GM18873 (cell line): Measurements from ENCODE around the gene PEMT.

ENCODE experiments used
- ATAC-seq: cut with Tn5 transposase; IDR thresholded peaks from one replicate; pipeline ENCODE4 v1.9.1; 2021; ENCODE audit warnings: mild to moderate bottlenecking, moderate library complexity, moderate number of reproducible peaks; ENCODE audit not compliant: unreplicated experiment, low FRiP score

Gene PEMT

DNA sequence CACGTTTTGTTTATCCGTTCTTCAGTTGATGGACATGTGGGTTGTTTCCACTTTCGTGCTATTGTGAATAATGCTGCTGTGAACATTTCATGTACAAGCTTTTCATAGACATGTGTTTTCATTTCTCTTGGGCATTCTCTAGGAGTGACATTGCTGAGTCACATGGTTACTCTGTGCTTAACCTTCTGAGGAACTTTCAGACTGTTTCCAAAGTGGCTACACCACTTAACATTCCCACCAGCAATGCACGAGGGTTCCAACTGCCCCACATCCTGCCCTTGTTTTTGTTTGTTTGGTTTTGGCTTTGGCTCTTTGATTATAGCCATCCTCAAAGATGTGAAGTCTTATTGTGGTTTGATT lies 14.2 kb upstream of the PEMT start:
- ATAC-seq: no peak

DNA sequence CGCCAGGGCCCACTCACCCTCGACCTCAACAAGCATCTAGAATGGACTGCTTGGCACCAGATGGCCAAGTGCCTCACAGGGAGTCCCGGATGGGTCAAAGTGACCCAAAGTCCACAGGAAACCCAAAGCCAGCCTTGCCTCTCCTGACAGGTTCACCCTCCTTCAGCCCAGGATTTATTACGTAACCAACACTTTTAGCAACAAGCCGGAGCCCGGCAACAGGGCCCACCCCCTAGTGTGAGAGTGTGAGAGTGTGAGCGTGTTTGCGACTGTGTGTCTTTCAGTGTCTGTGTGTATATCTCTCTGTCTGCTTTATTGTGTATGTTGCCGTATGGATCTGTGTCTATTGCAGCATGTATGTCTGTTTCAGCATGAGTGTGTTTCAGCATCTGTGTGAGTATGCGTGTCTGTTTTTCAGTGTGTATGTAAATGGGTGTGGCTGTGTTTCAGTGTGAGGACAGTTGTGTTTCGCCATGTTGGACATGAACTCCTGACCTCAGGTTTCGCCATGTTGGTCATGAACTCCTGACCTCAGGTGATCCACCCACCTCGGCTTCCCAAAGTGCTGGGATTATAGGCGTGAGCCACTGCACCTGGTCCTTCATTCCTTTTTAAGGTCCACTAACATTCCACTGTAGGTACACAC lies 13.7 kb upstream of the PEMT start:
- no peak for ATAC-seq

DNA sequence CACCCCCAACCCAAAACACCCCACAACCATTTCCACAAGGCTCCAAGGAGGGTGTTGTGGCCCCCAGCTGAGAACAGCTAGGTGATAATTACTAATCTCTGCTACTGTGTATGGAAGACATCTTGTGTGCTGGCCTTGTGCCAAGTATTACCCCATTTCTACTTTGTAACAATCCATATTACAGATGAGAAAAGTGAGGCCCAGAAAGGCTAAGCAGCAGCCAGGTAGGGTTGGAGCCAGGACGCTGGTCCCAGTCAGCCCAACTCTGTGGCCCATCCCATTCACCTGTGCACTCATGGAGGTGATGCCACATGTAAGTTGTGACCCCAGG lies 12.4 kb upstream of the PEMT start:
- no peak for ATAC-seq

DNA sequence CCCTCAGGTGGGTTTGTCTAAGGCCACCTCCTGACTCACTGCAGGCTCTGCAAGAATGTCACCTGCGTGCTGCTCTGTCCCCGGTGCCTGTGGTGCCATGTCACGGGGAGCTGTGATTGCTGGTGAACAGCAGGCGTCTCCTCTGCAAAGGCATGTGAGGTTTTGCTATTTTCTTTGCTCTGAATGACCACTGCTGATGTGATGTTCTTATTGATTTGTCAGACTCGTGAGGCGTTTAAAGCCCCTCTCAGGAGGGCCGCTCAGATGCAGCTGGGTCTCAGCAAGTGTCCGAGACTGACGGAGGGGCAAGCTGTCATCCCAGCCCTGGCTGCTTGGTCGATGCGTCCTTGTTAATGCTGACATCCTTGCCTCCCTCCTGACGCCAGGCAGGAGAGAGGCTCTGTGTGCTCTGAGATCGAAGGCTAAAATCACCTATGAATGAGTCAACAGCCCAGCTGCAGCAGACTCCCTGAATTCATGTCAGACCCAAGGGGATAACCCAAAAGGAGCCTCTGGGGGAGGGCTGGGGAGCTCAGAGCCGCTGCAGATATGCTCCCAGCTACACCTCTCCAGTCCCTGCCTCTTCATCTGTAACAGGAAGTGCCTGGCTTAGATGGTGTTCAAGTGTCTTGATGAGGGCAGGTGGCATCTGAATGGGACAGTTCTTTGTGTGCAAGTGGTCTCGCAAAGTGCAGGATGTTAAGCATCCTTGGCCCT lies 11.8 kb upstream of the PEMT start:
- ATAC-seq: no peak

DNA sequence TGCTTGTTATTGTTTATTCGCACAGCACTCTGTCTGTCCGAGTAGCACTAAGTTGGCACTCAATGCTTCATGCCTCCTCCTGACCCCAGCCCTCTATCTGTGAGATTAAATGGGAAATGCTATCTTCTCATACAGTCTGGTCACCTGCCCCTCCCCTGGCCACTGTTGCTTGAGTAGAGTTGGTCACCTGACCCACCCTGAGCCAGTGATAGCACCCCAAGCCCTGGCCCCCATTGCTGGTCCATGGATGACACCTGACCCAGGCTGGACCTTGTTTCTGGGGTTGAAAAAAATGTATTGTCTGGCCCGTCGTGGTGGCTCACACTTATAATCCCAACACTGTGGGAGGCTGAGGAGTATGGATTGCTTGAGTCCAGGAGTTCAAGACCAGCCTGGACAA lies 8.5 kb upstream of the PEMT start:
- no peak for ATAC-seq

DNA sequence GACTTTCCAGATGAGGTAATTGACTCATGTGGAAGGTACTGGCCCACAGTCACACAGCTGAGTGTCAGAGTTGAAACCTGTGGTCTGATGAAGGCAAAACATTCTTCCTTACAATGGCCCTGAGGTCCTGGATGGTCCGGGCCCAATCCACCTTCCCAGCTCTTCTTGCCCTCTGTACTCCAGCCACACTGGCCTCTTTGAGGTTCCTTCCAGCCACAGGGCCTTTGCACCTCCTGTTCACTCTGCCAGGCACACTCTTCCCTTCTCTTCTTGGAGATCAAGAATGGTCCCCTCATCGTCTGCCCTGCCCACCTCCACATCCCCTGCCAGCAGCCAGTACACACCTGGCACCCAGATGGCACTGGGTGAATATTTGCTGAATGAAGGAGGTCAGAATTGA lies 6.5 kb upstream of the PEMT start:
- ATAC-seq: no peak

DNA sequence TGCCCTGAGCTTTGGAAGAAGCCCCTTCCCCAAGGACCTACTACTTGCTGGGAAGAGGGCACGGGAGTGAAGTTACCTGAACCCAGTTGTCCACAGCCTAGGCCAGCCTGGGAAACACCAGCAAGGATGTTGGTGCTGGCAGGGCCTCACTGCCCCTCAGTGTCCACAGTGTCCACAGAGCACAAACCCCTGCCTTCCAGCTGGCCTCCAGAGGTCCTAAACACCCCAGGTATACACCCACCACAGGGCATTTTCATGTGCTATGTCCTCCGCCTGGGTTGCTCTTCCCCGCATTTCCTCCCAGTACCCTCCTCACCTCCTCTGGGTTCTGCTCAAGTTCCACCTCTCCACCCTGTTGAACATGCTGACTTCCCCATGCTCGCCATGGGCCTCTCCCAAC lies 4.2 kb upstream of the PEMT start:
- no peak for ATAC-seq

DNA sequence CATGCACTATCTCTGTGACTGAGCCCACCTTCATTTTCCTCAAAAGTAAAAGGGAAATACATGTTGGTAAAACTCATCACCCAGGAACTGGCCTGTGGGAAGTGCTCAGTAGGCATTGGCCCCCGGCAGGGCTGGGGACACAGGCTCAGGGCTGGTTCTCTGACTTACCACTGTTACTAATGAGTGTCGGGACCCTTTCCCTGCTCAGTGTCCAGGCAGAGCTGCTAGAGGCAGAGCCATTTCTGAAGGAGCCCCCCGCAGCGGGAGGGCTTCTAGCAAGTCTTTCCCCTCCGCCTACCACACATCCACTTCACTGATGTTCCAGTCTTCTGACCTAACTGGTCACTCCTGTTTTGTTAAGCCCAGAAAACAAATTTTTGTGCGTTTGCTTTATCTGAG lies 1.7 kb upstream of the PEMT start:
- ATAC-seq: no peak

DNA sequence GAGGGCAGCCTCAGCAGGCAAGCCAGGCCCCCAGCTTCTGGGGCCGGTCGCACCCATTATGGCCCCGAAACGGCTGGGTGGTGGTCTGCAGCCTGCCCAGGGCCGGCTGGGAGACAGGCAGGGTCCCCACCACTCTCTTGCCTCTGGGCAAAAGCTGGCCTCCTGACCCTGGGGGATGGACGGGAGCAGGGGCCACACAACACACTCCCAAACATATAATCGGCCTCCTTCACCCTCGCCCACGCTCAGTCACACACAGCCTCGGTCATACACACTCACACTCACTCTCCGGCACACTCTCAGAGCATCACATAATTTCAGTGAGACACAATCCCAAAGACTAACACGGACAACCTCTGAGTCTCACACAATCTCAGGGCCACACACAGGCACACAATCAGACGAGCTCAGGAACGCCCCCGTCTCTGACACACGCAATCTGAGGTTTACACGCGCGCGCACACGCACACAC lies 589 bp downstream of the PEMT start:
- ATAC-seq: no peak

DNA sequence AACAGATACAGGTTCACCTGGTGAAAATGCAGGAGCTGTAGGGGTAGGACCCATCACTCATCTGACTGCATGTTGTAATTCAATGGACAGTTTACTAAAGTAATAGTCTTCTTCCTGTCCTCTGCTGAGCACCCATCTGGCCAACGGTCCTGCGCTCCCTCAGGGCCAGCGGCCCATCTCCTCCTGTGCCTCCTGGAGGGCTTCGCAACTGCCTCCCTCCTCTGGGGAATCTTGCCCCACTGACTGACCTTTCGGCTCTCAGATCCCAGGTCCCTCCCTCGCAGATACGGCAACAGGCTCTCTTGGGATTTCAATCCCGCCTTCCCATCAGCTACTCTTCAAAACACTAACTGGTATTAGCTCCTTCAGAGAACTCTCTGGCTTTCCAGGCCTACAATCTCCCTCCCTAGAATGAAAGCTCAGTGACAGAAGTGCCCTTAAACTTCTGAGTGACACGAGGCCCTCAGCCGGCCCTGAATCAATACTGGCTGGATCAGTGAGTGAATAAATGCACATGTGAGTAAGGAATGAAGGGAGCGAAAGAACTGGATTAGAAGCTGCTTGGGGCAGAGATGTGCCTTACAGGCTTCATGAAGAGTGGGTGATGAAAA lies 1.3 kb downstream of the PEMT start:
- ATAC-seq: no peak

DNA sequence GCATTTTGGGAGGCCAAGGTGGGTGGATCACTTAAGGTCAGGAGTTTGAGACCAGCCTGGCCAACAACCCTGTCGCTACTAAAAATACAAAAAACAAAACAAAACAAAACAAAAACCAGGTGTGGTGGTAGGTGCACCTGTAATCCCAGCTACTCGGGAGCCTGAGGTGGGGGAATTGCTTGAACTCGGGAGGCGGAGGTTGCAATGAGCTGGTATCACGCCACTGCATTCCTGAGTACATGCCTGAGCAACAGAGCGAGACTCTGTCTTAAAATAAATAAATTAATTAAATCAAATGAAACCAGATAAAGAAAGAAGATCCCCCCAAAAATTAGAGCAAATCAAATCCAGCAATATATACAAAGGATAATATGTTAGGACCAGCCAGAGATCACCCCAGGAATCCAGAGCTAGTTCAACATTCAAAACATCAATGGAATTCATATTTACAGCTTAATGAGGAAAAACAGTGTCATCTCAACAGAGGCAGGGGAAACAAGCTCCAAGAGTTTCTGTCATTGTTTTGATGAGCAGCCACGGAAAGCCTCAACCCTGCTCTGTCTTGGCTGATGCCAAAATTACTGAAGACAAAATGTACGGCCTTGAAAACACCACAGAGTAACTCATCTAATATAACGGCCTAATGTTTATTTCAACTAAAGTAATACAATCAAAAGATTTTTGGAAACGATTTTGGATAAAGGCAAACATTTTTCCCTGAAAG lies 3.7 kb downstream of the PEMT start:
- ATAC-seq: no peak

DNA sequence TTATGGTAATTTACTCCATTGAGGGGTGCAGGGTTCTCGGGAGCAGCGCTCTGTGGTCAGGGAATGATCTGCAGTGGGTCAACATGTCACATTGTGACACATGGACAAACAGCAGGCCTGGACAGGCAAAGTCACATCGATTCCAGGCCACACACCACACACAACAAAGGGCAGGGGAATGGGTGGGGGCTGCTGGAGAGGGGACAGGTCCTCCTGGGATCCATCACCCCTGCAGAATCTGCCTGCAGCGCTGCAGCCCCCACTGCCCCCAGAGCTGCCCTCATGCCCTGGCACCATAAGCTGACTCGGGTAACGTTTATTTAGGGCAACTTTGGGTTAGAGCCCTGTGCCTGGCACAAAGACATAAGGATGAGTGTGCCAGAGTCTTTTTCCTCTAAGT lies 9.1 kb downstream of the PEMT start:
- no peak for ATAC-seq

DNA sequence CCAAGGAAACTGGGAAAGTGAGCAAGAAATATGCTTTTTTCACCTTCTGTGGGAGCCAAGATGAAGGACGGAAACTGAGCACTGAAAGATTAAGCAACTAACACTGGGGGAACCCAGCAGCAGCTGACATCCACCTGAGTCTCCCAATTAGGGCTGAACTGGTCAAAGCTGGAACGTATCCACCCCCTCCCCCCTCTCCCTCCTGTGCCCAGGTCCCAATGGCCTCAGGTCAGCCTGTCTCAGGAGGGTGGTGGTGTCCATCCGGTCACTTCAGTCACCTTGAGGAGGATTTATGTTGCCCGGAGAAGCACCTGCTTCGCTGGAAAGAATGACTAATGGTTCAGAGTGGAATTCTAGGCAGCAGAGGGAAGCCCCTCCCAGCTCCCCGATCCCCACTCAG lies 10.0 kb downstream of the PEMT start:
- ATAC-seq: no peak

DNA sequence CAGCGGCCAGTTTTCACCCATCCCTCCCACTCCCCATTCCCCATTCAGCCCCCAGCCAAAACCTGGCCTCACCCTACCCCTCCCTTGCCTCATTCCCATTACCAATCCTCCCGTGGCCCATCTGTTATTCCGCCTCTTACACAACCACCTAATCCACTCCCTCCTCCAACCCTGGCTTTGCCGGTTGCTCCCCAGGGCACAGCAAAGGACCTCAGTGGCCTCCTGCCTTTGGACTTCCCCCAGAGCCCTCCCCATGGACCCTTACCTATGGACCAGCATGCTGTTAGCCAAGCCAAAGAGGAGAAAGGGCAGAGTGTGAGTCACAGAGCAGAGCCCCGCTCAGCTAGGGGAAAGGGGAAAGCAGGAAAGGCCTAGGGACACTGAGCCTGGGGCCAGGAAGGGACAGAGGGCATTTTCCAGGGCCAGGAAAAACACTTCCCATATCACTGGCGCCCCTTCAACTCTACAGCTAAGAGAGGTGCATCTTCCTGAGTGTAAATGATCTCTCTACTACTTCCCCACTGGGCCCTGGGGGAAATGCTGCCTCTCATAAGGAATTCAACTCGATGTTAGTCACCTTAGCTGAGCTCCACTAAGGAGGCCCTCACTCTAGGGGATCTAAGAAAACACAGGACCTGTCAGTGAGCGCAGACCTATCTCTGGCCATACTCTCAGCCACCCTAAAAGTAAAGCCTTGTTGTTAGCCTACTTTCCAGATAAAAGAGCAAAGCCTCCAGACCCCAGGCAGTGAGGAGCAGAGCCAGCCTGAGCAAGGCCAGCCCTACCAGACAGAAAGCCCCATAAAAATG lies 10.6 kb downstream of the PEMT start:
- ATAC-seq: no peak

DNA sequence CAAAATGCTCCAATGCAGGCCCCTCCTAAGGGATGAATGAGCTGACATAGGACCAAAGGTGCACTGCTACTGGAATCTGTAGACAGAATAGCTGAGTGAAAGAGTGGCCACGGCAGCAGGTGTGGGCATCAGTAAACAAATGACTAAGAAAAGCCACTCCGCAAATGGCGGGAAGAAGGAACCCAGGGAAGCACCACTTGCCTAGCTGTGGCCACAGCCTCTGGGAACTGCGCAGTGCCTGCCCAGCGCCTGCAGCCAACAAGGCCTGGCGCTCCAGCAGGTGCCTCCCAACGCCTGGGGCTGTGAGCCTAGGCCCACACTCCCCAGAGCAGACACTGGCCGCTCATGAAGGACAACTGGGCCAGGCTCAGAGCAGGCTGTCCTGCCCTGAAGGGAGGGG lies 11.8 kb downstream of the PEMT start:
- ATAC-seq: no peak

DNA sequence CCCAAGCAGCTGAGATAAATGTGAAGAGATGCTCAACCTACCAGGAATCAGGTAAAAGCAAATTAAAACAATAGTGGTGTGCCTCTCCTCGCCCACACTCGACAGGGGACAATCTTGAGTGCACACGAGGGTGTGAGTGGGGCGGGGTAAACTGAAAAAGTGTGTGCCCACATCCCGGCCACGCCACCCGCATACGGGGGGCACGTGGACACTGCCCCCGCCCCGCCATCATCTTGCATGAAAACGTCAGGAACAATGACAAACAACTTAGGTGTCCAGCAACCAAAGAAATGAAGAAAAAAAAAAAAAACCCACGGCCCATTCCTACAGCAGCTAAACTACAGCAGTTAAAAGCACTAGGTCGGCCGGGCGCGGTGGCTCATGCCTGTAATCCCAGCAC lies 14.1 kb downstream of the PEMT start:
- ATAC-seq: no peak

DNA sequence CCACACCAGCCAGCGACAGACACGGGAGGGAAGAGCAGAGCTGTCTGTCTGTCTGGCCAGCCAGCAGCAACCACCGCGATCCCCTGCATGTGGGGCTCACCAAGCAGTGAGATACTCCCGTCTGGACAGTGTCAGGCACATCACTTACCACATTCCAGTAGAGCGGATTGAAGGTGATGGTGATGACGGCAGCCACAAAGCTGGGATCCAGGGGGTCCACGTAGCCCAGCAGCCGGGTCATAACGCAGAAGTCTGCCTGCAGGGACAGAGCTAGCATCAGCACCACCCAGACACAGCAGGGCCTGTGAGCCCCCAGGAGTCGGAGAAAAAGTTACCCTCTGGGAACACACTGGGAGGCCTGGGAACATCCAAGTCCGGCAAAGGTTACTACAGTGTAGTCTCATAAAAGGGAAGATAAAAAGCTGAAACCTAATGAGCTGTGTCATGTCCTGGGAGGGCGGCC lies 14.7 kb downstream of the PEMT start:
- no peak for ATAC-seq

DNA sequence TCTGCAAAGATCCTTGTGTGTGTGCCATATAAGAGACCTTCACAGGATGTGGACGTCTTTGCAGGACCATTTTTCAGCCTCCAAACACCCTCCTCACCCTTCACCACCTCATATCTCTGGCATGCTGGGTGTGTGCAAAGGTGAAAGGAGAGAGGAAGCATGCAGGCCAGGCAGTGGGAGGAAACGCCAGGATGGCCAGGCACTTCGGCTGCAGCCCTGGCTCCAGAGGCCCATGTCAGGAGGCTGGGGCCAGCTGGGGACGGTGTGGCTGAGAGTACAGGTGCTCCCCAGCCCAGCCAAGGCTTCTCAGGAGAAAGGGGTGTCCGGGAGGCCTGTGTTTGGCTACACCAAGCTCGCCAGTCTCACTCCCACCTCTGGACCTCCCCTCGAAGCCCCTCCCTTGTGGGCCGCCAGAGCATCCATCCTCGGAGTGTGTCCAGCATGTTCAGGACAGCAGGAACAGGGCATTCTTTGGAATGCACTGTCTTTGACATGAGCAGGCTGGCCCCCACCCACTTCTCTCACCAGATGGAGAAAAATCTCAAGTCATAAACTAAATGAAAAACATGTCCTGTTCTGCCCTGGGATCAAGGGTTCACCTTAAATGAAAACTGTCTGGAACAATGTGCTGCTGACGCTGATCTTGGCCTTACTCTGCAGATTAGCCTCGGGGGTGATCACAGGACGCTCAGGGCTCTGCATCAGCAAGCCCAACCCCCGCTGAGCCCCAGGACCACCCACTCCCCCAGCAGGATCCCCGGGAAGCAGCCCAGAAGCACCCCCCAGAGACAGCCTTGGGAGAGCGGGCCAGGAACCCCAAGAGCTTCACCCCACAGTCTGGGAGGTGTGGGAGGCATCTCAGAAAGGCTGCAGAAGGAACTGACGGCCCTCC lies 15.9 kb downstream of the PEMT start:
- no peak for ATAC-seq

DNA sequence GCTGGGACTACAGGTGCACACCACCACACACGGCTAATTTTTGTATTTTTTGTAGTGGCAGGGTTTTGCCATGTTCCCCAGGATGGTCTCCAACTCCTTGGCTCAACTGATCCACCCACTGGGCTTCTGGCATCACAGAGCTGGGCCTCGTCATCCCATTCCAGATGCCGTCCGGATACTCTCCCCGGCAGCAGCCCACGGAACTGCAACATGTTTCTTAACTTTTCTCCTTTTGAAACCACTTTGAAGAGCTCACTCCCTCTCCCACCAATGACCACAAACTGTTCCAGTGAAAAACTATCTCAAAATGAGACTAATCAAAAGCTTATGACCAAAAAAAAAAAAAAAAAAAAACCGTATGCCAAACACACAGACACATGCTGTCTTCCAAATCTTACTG lies 17.6 kb downstream of the PEMT start:
- ATAC-seq: no peak
